Endothelial cell of umbilical vein (primary cell): ENCODE results near the gene TOR4A. TPM values are rescaled to one million over a fixed set of nuclear protein-coding genes. Genes with fewer than 3 reads are reported as not detected.

Experiments used
- BruUV-seq: library from RNA; stranded (reverse); fragments of 400-500 nt; replicated peaks from 2 replicates; lab custom pipeline; 2021; lab: Mats Ljungman, UMichigan
- CTCF ChIA-PET: fragments of 300-600, 350-600 bp; sonication (Branson Sonifier 250); formaldehyde crosslinking; loops from one replicate; lab custom pipeline; 2021; ENCODE audit warnings: antibody characterized with exemption, inconsistent platforms; lab: Charles Lee
- POLR2A ChIA-PET: fragments of 300-600, 350-600 bp; sonication (Branson Sonifier 250); formaldehyde crosslinking; loops from one replicate; lab custom pipeline; 2021; ENCODE audit warnings: antibody characterized with exemption, inconsistent platforms; lab: Charles Lee
- DNase-seq: peaks from one replicate; pipeline ENCODE4 v3.0.0-alpha.2; 2011; ENCODE audit warnings: low read depth, low spot score
- FAIRE-seq: peaks from 2 replicates; lab custom pipeline; 2011; peaks lifted over from hg19 to GRCh38; lab: Jason Lieb, UNC
- H2AFZ ChIP-seq: 2 replicates; pipeline ENCODE4 v1.6.0; 2012; ENCODE audit warnings: low read depth, low read length, control low read depth, inconsistent platforms
- H3K27ac ChIP-seq: 2 replicates; pipeline ENCODE4 v1.5.1; 2011; ENCODE audit warnings: low read depth, mild to moderate bottlenecking, control low read depth, low read length, moderate library complexity; ENCODE audit not compliant: insufficient read depth
- H3K27me3 ChIP-seq, 2 experiments: 2 replicates each; pipeline versions ENCODE4 v1.6.0 to v1.6.1; 2011; ENCODE audit warnings: low read length in 2 of 2, mixed read lengths in 1 of 2; ENCODE audit not compliant: control insufficient read depth in 2 of 2, insufficient read depth in 2 of 2
- H3K36me3 ChIP-seq, 2 experiments: 2 replicates in 1 of 2; 3 replicates in 1 of 2; pipeline ENCODE4 v1.5.1; 2011; ENCODE audit warnings: low read length in 2 of 2, mild to moderate bottlenecking in 1 of 2, moderate library complexity in 1 of 2; ENCODE audit not compliant: control insufficient read depth in 2 of 2, insufficient read depth in 2 of 2; ENCODE audit errors: extremely low read depth in 1 of 2
- H3K4me1 ChIP-seq: 3 replicates; pipeline ENCODE4 v1.5.1; 2011; ENCODE audit warnings: mild to moderate bottlenecking, low read length; ENCODE audit not compliant: control insufficient read depth, insufficient read depth; ENCODE audit errors: extremely low read depth
- H3K4me2 ChIP-seq: 2 replicates; pipeline ENCODE4 v1.6.1; 2011; ENCODE audit warnings: low read length, control low read depth, mixed read lengths; ENCODE audit not compliant: insufficient read depth
- H3K4me3 ChIP-seq, 3 experiments: fragments of 200-600 bp in 1 of 3; sonication (generic), shearing (Covaris generic) in 1 of 3; replicated peaks in 1 of 3; 2 replicates each; pipeline ENCODE4 v1.5.1; 2011 to 2016; ENCODE audit warnings: control low read depth in 3 of 3, low read length in 3 of 3, mild to moderate bottlenecking in 2 of 3, inconsistent platforms in 1 of 3, low read depth in 1 of 3, moderate library complexity in 1 of 3; ENCODE audit not compliant: insufficient read depth in 1 of 3
- H3K79me2 ChIP-seq: 2 replicates; pipeline ENCODE4 v1.6.0; 2012; ENCODE audit warnings: low read length, inconsistent platforms; ENCODE audit not compliant: control insufficient read depth, insufficient read depth
- H3K9ac ChIP-seq: replicated peaks from 2 replicates; pipeline ENCODE3; 2011; ENCODE audit warnings: low read length, control low read depth; ENCODE audit not compliant: insufficient read depth; ENCODE audit errors: extremely low read depth
- H3K9me1 ChIP-seq: replicated peaks from 3 replicates; pipeline ENCODE4 v1.6.0; 2011; ENCODE audit warnings: mild to moderate bottlenecking, low read length; ENCODE audit not compliant: control insufficient read depth, insufficient read depth; ENCODE audit errors: extremely low read depth
- H3K9me3 ChIP-seq: replicated peaks from 2 replicates; pipeline ENCODE4 v1.5.1; 2012; ENCODE audit warnings: low read length, inconsistent platforms; ENCODE audit not compliant: control insufficient read depth, insufficient read depth
- H4K20me1 ChIP-seq: replicated peaks from 2 replicates; pipeline ENCODE3; 2011; ENCODE audit warnings: mild to moderate bottlenecking, low read length; ENCODE audit not compliant: control insufficient read depth, insufficient read depth; ENCODE audit errors: extremely low read depth
- EZH2 ChIP-seq: IDR thresholded peaks from 2 replicates; pipeline ENCODE4 v1.6.1; 2012; ENCODE audit warnings: borderline replicate concordance, low read depth, mild to moderate bottlenecking, moderate library complexity, low read length, inconsistent platforms; ENCODE audit not compliant: severe bottlenecking
- FOS ChIP-seq: IDR thresholded peaks from 2 replicates; pipeline ENCODE4 v1.6.1; 2011; ENCODE audit warnings: mild to moderate bottlenecking, low read length, moderate library complexity, borderline replicate concordance; ENCODE audit not compliant: insufficient read depth
- GATA2 ChIP-seq: IDR thresholded peaks from 2 replicates; pipeline ENCODE4 v1.7.0; 2011; ENCODE audit warnings: low read depth, mild to moderate bottlenecking, moderate library complexity, mixed read lengths, low read length; ENCODE audit not compliant: insufficient read length, insufficient read depth
- JUN ChIP-seq: IDR thresholded peaks from 2 replicates; pipeline ENCODE4 v1.6.1; 2011; ENCODE audit warnings: borderline replicate concordance, low read depth; ENCODE audit not compliant: insufficient read length, insufficient read depth
- MYC ChIP-seq: IDR thresholded peaks from one replicate; pipeline ENCODE4 v1.6.1; 2011; ENCODE audit warnings: mild to moderate bottlenecking, low read depth, low read length
- POLR2A ChIP-seq: IDR thresholded peaks from 2 replicates; pipeline ENCODE4 v1.6.1; 2012; ENCODE audit warnings: low read depth, mild to moderate bottlenecking, control low read depth, low read length
- POLR2AphosphoS5 ChIP-seq: IDR thresholded peaks from 2 replicates; pipeline ENCODE4 v1.6.1; 2012; ENCODE audit warnings: low read depth, mild to moderate bottlenecking, control low read depth, low read length, moderate library complexity; ENCODE audit not compliant: insufficient read depth
- dilution Hi-C: fragments of 300-500 bp; cut with MboI; formaldehyde crosslinking; loops from one replicate; pipeline ENCODE4 v1.15.0; 2019; ENCODE audit warnings: low sequenced_read_pairs; ENCODE audit not compliant: extremely low pct_ligation_motif_present
- intact Hi-C: fragments of 100-400 bp; cut with micrococcal nuclease; formaldehyde crosslinking; loops from one replicate; pipeline ENCODE4 v1.10.0; 2022
- polyA plus RNA-seq, 4 experiments: library from polyadenylated mRNA; depleted of rRNA in 3 of 4; stranded (reverse) in 3 of 4; unstranded in 1 of 4; fragments of >200 nt; gene quantifications; 2 replicates each; pipeline versions ENCODE4 v1.2.1 to v1.2.3, GENCODE V29; 2011 to 2012; ENCODE audit warnings: missing spikeins in 1 of 4
- total RNA-seq: library from RNA; stranded (reverse); gene quantifications from 2 replicates; pipeline ENCODE4 v1.2.3, GENCODE V29; 2021
- TF ChIP-seq, protein P1 (sequence below), 2 donors: IDR thresholded peaks; 1 replicate in 1 of 2; 2 replicates in 1 of 2; pipeline ENCODE4 v1.5.1; 2011; ENCODE audit warnings: low read length in 2 of 2, mild to moderate bottlenecking in 2 of 2, moderate library complexity in 2 of 2, control low read depth in 1 of 2, inconsistent platforms in 1 of 2, low read depth in 1 of 2; ENCODE audit not compliant: insufficient read depth in 1 of 2; ENCODE audit errors: extremely low read depth in 1 of 2
- TF ChIP-seq, protein P2 (sequence below): IDR thresholded peaks from 2 replicates; pipeline ENCODE4 v1.6.1; 2011; ENCODE audit not compliant: insufficient read depth, insufficient read length

Gene TOR4A
- total and polyA plus RNA-seq, 2 donors (not counting 3 experiments of a cell fraction or from before 2014, with no cell fraction given), result 32.4 to 48.0 TPM

- no peak overlapping the region for H3K4me2 ChIP-seq
- H3K27ac ChIP-seq, result no peak overlapping the region
- H2AFZ ChIP-seq, result no peak overlapping the region
- dilution Hi-C loops, result no loop called here
- POLR2A ChIA-PET, result no interaction called here
- BruUV-seq, result no TSS peak
- H3K36me3 ChIP-seq, result peaks cover 10 to 22% of the 10 kb centered on the region in 2 experiments
- H3K9me3 ChIP-seq, result no peaks in the 10 kb centered on the region
- no peaks in the 10 kb centered on the region for H4K20me1 ChIP-seq
- DNase-seq, result no peak
- H3K9ac ChIP-seq, result no peak overlapping the region
- H3K4me3 ChIP-seq, result no peak overlapping the region
- H3K9me1 ChIP-seq, result no peaks in the 10 kb centered on the region
- intact Hi-C loops, result no loop called here
- FAIRE-seq, result no peak
- H3K27me3 ChIP-seq, result no peaks in the 10 kb centered on the region
- TF ChIP-seq, protein P1, sequence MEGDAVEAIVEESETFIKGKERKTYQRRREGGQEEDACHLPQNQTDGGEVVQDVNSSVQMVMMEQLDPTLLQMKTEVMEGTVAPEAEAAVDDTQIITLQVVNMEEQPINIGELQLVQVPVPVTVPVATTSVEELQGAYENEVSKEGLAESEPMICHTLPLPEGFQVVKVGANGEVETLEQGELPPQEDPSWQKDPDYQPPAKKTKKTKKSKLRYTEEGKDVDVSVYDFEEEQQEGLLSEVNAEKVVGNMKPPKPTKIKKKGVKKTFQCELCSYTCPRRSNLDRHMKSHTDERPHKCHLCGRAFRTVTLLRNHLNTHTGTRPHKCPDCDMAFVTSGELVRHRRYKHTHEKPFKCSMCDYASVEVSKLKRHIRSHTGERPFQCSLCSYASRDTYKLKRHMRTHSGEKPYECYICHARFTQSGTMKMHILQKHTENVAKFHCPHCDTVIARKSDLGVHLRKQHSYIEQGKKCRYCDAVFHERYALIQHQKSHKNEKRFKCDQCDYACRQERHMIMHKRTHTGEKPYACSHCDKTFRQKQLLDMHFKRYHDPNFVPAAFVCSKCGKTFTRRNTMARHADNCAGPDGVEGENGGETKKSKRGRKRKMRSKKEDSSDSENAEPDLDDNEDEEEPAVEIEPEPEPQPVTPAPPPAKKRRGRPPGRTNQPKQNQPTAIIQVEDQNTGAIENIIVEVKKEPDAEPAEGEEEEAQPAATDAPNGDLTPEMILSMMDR (IDR thresholded peaks at IDR 0.05; ENCODE audit: extremely low read depth in 1 of 2, insufficient read depth in 1 of 2, low read depth in 1 of 2, low read length in 2 of 2), result no peak
- no peak for TF ChIP-seq POLR2A
- TF ChIP-seq JUN, result no peak
- no peak for TF ChIP-seq MYC
- no peak for TF ChIP-seq EZH2
- no peak for TF ChIP-seq FOS
- TF ChIP-seq GATA2, result no peak
- no peak for TF ChIP-seq POLR2AphosphoS5
- TF ChIP-seq, protein P2, sequence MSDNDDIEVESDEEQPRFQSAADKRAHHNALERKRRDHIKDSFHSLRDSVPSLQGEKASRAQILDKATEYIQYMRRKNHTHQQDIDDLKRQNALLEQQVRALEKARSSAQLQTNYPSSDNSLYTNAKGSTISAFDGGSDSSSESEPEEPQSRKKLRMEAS, result no peak
- peaks cover 25% of the 10 kb centered on the region for H3K79me2 ChIP-seq
- peaks cover 19% of the 10 kb centered on the region for H3K4me1 ChIP-seq
- CTCF ChIA-PET, result no interaction called here
Observed at GRCh38 chr9:137275203-137275587, 2.3 kb upstream of the TOR4A start.
